GM18873 (cell line): ENCODE results near the gene ANKZF1.
"Not testable (repeated sequence)": the region's sequence is repeated elsewhere in the genome, so short reads cannot be mapped to it uniquely, and the experiment has no call there.

ENCODE experiments used
- ATAC-seq: cut with Tn5 transposase; IDR thresholded peaks from one replicate; pipeline ENCODE4 v1.9.1; 2021; ENCODE audit warnings: mild to moderate bottlenecking, moderate library complexity, moderate number of reproducible peaks; ENCODE audit not compliant: unreplicated experiment, low FRiP score

Gene ANKZF1

DNA sequence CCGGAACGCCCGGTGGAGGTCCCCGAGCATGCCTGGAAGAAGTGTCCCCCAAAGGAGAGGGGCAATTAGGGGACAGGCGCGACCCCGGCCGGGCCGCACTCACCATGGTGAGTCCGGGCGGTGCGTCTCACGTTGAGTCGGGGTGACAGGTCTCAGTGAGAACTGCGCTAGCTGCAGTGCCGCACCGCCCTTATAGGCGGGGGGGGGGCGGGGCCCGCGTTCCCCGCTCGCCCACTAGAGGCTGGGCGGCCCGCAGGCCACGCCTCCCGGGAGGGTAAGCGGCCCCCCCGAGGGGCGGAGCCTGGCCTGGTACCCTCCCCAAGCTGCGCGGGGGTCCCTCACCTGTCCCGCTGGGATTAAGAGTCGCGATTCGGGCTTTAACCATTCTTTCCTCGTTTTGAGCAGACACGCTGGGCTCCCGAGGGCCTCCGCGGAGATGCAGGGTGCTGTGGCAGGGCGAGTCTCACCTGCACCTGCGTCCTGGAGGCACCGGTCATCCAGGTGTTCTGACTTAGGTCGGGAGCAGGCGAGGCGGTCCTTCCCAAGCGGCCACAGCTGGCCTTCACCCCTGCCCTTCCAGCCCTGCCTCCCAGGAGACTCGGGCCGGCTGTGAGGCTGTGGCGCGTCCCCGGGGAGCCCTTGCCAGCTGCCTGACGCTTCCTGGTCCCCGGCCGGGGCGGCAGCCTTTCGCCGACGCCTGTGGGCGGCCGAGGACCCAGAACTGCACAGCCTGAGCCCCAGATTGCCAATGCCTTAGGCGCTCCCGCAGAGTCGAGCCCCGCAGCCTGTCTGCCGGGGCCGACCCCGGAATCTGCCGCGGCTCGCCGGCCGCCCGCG is 24.4 kb downstream of the ANKZF1 start, which contains the start of gene TUBA4A:
Gene TUBA4A, minus strand, starts transcription at position 166 of the 837 bp plus-strand sequence. Its CDS starts 60 bp downstream, at position 106.
- peak; percentile 34 for ATAC-seq

- ATAC-seq = peak; percentile 19
Measured at GRCh38 chr2:219254590-219255201, 25.1 kb downstream of the ANKZF1 start.

- ATAC-seq = not testable (repeated sequence)
Measured at GRCh38 chr2:219258942-219259341, 29.3 kb downstream of the ANKZF1 start.

DNA sequence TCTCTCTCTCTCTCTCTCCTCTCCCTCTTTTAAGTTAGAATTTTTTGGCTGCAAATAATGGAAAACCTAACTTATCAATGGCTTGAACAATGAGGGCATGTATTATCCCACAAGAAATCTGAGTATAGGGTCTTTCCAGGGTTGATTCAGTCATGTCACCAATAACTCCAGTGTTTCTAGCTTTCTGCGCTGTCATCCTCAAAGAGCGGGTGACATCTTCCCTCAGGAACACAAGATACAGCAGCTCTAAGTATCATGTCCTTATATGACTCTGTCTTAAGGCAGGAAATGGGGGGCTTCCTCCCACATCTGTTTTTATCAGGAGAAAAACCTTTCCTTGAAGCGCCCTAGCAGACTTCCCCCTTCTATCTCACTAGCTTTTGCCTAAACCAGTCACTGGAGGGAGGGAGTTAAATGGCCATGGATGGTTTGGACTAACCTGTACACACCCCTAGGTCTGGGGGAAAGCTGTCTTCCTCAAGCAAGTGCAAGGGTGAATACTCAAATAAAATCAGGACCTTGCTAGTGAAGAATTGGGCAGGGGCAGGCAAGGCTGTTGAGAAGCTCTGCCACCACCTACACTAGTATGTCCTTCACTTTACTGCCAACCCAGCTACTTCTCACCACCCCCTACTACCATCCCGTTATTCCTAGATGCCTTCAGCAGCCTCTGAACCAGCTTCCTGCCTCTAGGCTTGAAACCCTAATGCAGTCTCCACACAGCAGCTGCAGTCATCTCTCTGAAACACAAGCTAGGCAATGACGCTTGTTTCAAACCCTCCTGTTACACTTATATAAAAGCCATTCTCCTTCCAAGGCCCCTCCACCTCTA is 31.6 kb downstream of the ANKZF1 start:
- ATAC-seq = no peak

GRCh38 chr2:219266232-219266631 is 36.6 kb downstream of the ANKZF1 start:
- no peak for ATAC-seq

DNA sequence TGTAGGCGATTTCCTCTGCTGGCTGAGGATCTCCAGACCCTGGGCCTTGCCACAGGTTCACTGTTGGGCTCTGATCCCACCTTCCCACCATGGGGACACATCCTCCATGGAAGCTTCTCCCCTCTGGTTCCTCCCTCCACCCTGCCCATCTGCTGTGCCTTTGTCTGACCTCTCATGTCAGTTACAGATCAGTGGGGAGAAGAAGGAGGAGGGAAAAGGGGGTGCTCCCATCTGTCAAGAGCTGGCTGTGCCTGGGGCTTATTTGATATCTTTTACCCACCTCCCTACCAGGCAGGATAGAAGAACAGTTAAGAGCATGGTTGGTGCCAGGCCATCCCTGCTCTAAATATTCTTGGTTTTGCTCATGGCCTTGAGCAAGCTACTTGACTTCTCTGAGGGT is 37.3 kb downstream of the ANKZF1 start:
- no peak for ATAC-seq

- no peak for ATAC-seq
Measured at GRCh38 chr2:219268294-219268693, 38.7 kb downstream of the ANKZF1 start.

DNA sequence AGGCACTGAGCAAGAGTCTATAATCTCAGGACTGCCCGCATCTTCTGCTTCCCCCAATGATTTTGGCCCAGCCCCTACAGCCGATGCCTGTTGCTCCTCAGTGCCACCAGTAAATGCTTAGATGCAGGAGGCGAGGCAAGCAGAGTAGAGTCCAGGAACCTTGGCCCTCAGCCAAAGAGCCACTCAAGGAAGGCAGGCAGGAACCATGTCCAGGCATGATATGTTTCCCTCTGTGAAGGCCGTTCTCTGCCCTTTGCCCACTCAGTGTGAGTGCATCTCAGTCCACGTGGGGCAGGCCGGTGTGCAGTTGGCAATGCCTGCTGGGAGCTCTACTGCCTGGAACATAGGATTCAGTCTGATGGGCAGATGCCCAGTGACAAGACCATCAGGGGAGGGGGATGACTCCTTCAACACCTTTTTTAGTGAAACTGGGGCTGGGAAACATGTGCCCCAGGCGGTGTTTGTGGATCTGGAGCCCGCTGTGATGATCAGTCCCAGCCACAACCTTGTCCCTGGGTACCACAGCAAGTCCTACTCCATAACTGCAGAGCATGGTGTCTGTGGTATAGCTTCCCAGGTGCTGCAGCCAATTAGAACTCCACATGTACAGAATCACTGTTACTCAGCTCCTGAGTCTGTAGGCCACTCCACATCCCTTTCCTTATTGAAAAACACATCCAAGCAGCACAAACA is 39.9 kb downstream of the ANKZF1 start:
- ATAC-seq = no peak

DNA sequence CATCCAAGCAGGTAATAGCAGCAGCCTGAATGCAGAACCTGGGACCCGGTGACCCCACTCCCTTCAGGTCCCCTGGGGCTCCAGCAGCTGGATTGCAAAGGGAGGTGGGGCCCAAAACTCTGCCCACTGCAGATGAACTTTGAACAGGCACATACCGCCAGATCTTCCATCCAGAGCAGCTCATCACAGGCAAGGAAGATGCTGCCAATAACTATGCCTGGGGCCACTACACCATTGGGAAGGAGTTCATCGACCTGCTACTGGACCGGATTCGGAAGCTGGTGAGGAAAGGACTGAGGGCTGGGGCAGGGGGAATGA is 40.4 kb downstream of the ANKZF1 start:
- ATAC-seq = no peak

- no peak for ATAC-seq
Measured at GRCh38 chr2:219271021-219271420, 41.4 kb downstream of the ANKZF1 start.

DNA sequence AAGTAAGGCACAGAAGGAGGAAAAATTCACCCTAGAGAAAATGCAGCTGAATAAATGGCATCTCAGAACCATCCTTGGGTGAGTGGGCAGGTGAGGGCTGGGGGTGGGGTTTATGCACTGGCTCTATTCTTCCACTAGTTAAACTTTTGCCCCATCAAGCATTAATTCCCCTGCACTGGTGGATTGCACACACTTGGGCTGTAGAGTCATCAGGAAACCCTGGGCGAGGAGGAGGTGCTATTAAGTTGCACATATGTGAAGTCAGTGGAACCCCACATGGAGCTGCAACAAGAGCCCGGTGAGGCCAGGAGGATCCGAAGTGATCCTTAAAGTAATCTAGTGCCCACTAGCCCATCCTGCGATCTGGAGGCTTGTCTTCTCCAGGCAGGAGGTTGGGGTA is 42.8 kb downstream of the ANKZF1 start:
- ATAC-seq = no peak

- no peak for ATAC-seq
Measured at GRCh38 chr2:219272995-219273394, 43.4 kb downstream of the ANKZF1 start.

DNA sequence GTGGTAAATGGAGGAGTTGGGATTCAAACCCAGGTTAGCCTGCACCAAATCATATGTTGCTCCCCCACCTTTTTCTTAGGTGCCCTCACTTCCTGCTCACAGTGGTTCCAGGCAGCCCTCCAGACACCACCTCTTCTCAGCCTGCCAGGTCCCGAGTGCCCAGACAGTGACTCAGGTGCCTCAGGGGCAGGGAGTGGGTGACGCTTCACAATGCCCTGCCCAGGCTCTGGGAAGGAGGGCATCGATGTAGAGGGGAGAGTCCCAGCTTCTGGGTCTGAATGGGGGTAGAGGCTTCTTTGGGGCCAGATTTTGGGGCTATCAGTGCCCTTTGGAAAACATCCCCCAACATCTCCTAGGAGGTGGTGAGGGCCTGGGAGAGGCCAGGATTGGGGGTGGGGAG is 44.3 kb downstream of the ANKZF1 start:
- ATAC-seq = no peak

DNA sequence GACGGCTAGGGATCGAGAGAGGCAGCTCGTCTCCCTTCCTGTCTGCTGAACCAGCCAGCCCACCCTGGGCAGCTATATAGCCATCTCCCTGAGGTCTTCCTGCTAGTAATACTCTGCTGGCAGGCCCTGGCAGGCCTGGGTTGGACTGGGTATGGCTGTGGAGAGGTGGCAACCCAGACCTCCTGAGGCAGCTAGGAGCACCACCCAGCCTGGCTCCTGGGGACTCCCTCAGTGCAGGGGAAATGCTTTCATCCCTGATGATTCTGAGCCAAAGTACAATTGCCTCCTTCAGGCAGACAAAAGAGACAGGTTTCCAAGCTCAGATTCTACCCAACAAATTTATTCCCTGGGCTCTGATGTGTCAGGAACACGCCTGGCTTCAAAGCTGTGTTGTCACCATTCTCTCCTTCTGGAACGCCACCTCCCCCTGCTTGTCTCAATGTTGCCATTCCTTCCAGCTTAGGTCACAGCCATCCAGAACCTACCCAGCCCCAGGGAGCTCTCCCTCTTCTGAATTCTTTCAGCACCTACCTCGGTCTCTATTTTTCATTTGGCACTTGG is 44.8 kb downstream of the ANKZF1 start:
- ATAC-seq = no peak

GRCh38 chr2:219277703-219278654 is 48.4 kb downstream of the ANKZF1 start:
- peak; percentile 29 for ATAC-seq

DNA sequence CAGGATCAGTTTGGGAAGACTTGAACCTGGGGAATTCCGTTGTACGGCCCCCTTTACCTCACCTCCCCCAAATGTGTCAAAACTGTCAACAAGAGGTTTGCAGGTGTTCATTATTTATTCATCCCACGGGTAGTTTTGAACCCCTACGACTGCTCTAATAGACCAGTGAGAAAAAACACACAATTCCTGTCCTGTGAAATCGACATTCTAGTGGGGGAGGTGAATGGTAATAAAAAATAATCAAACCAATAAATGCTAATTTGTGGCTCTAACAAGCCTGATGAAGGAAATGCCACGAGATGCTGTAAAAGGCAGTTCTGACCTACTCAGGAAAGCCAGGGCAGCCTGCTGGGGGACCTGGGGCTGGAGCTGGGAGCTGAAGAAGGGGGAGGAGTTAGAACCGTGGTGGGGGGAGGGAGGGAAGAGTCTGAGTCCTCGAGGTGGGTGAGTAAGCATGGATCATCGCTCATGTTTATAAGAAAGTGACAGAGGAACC is 49.1 kb downstream of the ANKZF1 start:
- no peak for ATAC-seq

DNA sequence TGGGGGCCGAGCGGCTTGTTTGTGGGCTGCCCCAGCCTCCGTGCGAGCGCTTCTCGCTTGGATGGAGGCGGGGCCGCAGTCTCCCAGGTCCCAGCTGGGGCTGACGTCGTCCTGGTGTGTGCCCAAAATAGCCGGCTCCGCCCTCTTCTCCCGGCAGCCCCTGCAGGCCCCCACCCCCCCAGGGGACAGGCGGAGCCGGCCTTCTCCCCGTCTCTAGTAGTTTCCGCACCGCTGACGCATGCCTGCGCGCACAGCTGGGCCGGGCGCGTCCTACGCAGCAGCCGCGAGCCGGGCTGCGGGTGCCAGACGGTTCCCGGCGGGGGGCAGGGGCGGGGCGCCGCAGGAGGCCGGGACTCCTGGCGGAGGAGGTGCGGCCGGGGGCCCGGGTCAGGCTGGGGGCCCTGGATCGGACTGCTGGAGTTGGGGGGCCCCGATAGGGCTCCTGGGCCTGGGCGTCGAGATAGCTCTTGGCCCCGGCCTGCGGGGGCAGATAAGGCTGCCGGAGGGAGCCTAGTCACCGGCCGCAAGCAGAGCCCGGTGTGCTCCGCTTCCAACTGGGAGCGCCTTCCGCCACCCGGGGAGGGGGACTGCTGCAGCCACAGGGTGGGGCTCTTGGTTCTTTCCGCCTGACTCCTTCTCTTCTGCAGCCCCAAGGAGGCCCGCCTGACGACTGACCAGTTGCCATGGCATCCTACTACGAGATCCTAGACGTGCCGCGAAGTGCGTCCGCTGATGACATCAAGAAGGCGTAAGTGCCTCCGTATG is 49.7 kb downstream of the ANKZF1 start, which contains the start of gene DNAJB2:
Gene DNAJB2, plus strand, starts transcription at position 216 of the 765 bp plus-strand sequence. Its CDS starts 468 bp downstream, at position 684.
- ATAC-seq = peak; percentile 83

DNA sequence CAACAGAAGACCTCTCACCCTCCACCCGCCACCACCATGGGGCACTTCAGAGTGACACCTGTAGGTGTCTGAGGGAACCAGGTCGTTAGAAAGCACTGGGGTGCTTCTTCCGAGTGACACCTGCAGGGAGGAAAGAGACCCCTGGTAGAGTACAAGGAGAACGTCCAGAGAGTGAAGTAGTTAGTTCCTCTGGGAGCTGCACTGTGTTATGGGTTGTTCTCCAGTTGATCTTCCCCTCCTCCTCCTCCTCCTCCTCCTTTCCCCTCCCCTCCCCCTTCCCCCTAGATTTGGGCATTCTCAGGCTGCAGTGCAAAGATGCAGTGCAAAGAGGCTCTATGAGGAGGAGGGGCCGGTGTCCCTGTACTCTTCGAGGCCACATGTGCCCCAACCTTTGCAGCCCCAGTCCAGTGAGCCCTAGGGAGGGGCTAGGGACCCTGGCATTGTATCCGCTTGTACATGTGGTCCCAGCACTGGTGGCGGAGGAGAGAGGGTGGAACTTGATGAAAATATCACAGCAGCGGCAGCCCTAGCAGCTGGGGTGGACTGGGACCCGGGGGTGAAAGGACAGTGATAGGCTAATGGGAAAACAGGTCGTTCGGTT is 50.4 kb downstream of the ANKZF1 start:
- no peak for ATAC-seq
